Measurements from ENCODE around the gene CDH2.
A peak's percentile ranks its signal among the peaks of the same experiment; 100 is the strongest.

The CDH2 gene

GRCh38 chr18:28110924-28111323 lies 66.0 kb downstream of the CDH2 start:
- Histone ChIP-seq H3K9ac (ENCODE audit: low read length) (peak overlapping the region; percentile 11), H3K9me3 (ENCODE audit: control insufficient read depth, low read length) (no peaks in the 10 kb centered on the region), H3K4me1 (ENCODE audit: control insufficient read depth, insufficient read depth, low read length) (peaks cover 64% of the 10 kb centered on the region), H3K4me3 (ENCODE audit: low read length) (no peak overlapping the region), H3K27me3 (replicated peaks; ENCODE audit: control insufficient read depth, insufficient read depth, low read length) (no peaks in the 10 kb centered on the region), H3K36me3 (ENCODE audit: control insufficient read depth, insufficient read depth, low read length, severe bottlenecking) (no peaks in the 10 kb centered on the region)
- DNase-seq (ENCODE audit: low read depth), result no peak

GRCh38 chr18:28109781-28110560 lies 67.0 kb downstream of the CDH2 start:
- Histone ChIP-seq H3K36me3 (ENCODE audit: control insufficient read depth, insufficient read depth, low read length, severe bottlenecking) (no peaks in the 10 kb centered on the region), H3K4me3 (ENCODE audit: low read length) (no peak overlapping the region), H3K27me3 (replicated peaks; ENCODE audit: control insufficient read depth, insufficient read depth, low read length) (no peaks in the 10 kb centered on the region), H3K9me3 (ENCODE audit: control insufficient read depth, low read length) (no peaks in the 10 kb centered on the region), H3K9ac (ENCODE audit: low read length) (no peak overlapping the region), H3K4me1 (ENCODE audit: control insufficient read depth, insufficient read depth, low read length) (peaks cover 55% of the 10 kb centered on the region)
- peak; percentile 72 for DNase-seq (ENCODE audit: low read depth)

- no peaks in the 10 kb centered on the region for H3K9me3 ChIP-seq (ENCODE audit: control insufficient read depth, low read length)
- H3K9ac ChIP-seq (ENCODE audit: low read length), result no peak overlapping the region
- H3K4me1 ChIP-seq (ENCODE audit: control insufficient read depth, insufficient read depth, low read length), result peaks cover 44% of the 10 kb centered on the region
- no peaks in the 10 kb centered on the region for H3K27me3 ChIP-seq (replicated peaks; ENCODE audit: control insufficient read depth, insufficient read depth, low read length)
- no peak overlapping the region for H3K4me3 ChIP-seq (ENCODE audit: low read length)
- no peak for DNase-seq (ENCODE audit: low read depth)
- H3K36me3 ChIP-seq (ENCODE audit: control insufficient read depth, insufficient read depth, low read length, severe bottlenecking), result no peaks in the 10 kb centered on the region
Observed at GRCh38 chr18:28108814-28109213, 68.1 kb downstream of the CDH2 start.

GRCh38 chr18:28108254-28108653 lies 68.7 kb downstream of the CDH2 start:
- Histone ChIP-seq H3K4me1 (ENCODE audit: control insufficient read depth, insufficient read depth, low read length) (peaks cover 39% of the 10 kb centered on the region), H3K36me3 (ENCODE audit: control insufficient read depth, insufficient read depth, low read length, severe bottlenecking) (no peaks in the 10 kb centered on the region), H3K27me3 (replicated peaks; ENCODE audit: control insufficient read depth, insufficient read depth, low read length) (no peaks in the 10 kb centered on the region), H3K9ac (ENCODE audit: low read length) (no peak overlapping the region), H3K4me3 (ENCODE audit: low read length) (no peak overlapping the region), H3K9me3 (ENCODE audit: control insufficient read depth, low read length) (no peaks in the 10 kb centered on the region)
- no peak for DNase-seq (ENCODE audit: low read depth)

GRCh38 chr18:28099237-28099636 lies 77.7 kb downstream of the CDH2 start:
- Histone ChIP-seq H3K9ac (ENCODE audit: low read length) (no peak overlapping the region), H3K27me3 (replicated peaks; ENCODE audit: control insufficient read depth, insufficient read depth, low read length) (no peaks in the 10 kb centered on the region), H3K4me3 (ENCODE audit: low read length) (no peak overlapping the region), H3K4me1 (ENCODE audit: control insufficient read depth, insufficient read depth, low read length) (peaks cover 15% of the 10 kb centered on the region), H3K9me3 (ENCODE audit: control insufficient read depth, low read length) (no peaks in the 10 kb centered on the region), H3K36me3 (ENCODE audit: control insufficient read depth, insufficient read depth, low read length, severe bottlenecking) (no peaks in the 10 kb centered on the region)
- no peak for DNase-seq (ENCODE audit: low read depth)

GRCh38 chr18:28095631-28096030 lies 81.3 kb downstream of the CDH2 start:
- no peak overlapping the region for H3K9ac ChIP-seq (ENCODE audit: low read length)
- DNase-seq (ENCODE audit: low read depth), result no peak
- no peaks in the 10 kb centered on the region for H3K36me3 ChIP-seq (ENCODE audit: control insufficient read depth, insufficient read depth, low read length, severe bottlenecking)
- peaks cover 29% of the 10 kb centered on the region for H3K4me1 ChIP-seq (ENCODE audit: control insufficient read depth, insufficient read depth, low read length)
- H3K27me3 ChIP-seq (replicated peaks; ENCODE audit: control insufficient read depth, insufficient read depth, low read length), result no peaks in the 10 kb centered on the region
- no peaks in the 10 kb centered on the region for H3K9me3 ChIP-seq (ENCODE audit: control insufficient read depth, low read length)
- no peak overlapping the region for H3K4me3 ChIP-seq (ENCODE audit: low read length)

GRCh38 chr18:28095041-28095440 lies 81.9 kb downstream of the CDH2 start:
- H3K36me3 ChIP-seq (ENCODE audit: control insufficient read depth, insufficient read depth, low read length, severe bottlenecking), result no peaks in the 10 kb centered on the region
- peaks cover 32% of the 10 kb centered on the region for H3K4me1 ChIP-seq (ENCODE audit: control insufficient read depth, insufficient read depth, low read length)
- peak; percentile 48 for DNase-seq (ENCODE audit: low read depth)
- no peak overlapping the region for H3K9ac ChIP-seq (ENCODE audit: low read length)
- no peaks in the 10 kb centered on the region for H3K9me3 ChIP-seq (ENCODE audit: control insufficient read depth, low read length)
- H3K27me3 ChIP-seq (replicated peaks; ENCODE audit: control insufficient read depth, insufficient read depth, low read length), result no peaks in the 10 kb centered on the region
- H3K4me3 ChIP-seq (ENCODE audit: low read length), result no peak overlapping the region

- Histone ChIP-seq H3K4me3 (ENCODE audit: low read length) (peak overlapping the region; percentile 32), H3K27me3 (replicated peaks; ENCODE audit: control insufficient read depth, insufficient read depth, low read length) (no peaks in the 10 kb centered on the region), H3K9ac (ENCODE audit: low read length) (peak overlapping the region; percentile 23), H3K4me1 (ENCODE audit: control insufficient read depth, insufficient read depth, low read length) (peaks cover 41% of the 10 kb centered on the region), H3K36me3 (ENCODE audit: control insufficient read depth, insufficient read depth, low read length, severe bottlenecking) (no peaks in the 10 kb centered on the region), H3K9me3 (ENCODE audit: control insufficient read depth, low read length) (no peaks in the 10 kb centered on the region)
- no peak for DNase-seq (ENCODE audit: low read depth)
Observed at GRCh38 chr18:28091197-28091596, 85.7 kb downstream of the CDH2 start.

- Histone ChIP-seq H3K4me3 (ENCODE audit: low read length) (no peak overlapping the region), H3K9me3 (ENCODE audit: control insufficient read depth, low read length) (no peaks in the 10 kb centered on the region), H3K4me1 (ENCODE audit: control insufficient read depth, insufficient read depth, low read length) (peaks cover 34% of the 10 kb centered on the region), H3K9ac (ENCODE audit: low read length) (no peak overlapping the region), H3K27me3 (replicated peaks; ENCODE audit: control insufficient read depth, insufficient read depth, low read length) (no peaks in the 10 kb centered on the region), H3K36me3 (ENCODE audit: control insufficient read depth, insufficient read depth, low read length, severe bottlenecking) (no peaks in the 10 kb centered on the region)
- DNase-seq (ENCODE audit: low read depth), result no peak
Observed at GRCh38 chr18:28088477-28088876, 88.5 kb downstream of the CDH2 start.

- Histone ChIP-seq H3K36me3 (ENCODE audit: control insufficient read depth, insufficient read depth, low read length, severe bottlenecking) (no peaks in the 10 kb centered on the region), H3K9ac (ENCODE audit: low read length) (peak overlapping the region; percentile 14), H3K4me1 (ENCODE audit: control insufficient read depth, insufficient read depth, low read length) (peaks cover 30% of the 10 kb centered on the region), H3K9me3 (ENCODE audit: control insufficient read depth, low read length) (no peaks in the 10 kb centered on the region), H3K27me3 (replicated peaks; ENCODE audit: control insufficient read depth, insufficient read depth, low read length) (no peaks in the 10 kb centered on the region), H3K4me3 (ENCODE audit: low read length) (peak overlapping the region; percentile 72)
- DNase-seq (ENCODE audit: low read depth), result peak; percentile 66
Observed at GRCh38 chr18:28086670-28087552, 90.0 kb downstream of the CDH2 start.

- Histone ChIP-seq H3K36me3 (ENCODE audit: control insufficient read depth, insufficient read depth, low read length, severe bottlenecking) (no peaks in the 10 kb centered on the region), H3K9me3 (ENCODE audit: control insufficient read depth, low read length) (no peaks in the 10 kb centered on the region), H3K4me3 (ENCODE audit: low read length) (no peak overlapping the region), H3K4me1 (ENCODE audit: control insufficient read depth, insufficient read depth, low read length) (peaks cover 3% of the 10 kb centered on the region), H3K27me3 (replicated peaks; ENCODE audit: control insufficient read depth, insufficient read depth, low read length) (no peaks in the 10 kb centered on the region), H3K9ac (ENCODE audit: low read length) (no peak overlapping the region)
- DNase-seq (ENCODE audit: low read depth), result no peak
Observed at GRCh38 chr18:28081516-28081915, 95.4 kb downstream of the CDH2 start.
